Measurements from ENCODE around the gene AKNA. TPM values are rescaled to one million over a fixed set of nuclear protein-coding genes. Genes with fewer than 3 reads are reported as not detected.
A peak's percentile ranks its signal among the peaks of the same experiment; 100 is the strongest.

Gene AKNA, protein sequence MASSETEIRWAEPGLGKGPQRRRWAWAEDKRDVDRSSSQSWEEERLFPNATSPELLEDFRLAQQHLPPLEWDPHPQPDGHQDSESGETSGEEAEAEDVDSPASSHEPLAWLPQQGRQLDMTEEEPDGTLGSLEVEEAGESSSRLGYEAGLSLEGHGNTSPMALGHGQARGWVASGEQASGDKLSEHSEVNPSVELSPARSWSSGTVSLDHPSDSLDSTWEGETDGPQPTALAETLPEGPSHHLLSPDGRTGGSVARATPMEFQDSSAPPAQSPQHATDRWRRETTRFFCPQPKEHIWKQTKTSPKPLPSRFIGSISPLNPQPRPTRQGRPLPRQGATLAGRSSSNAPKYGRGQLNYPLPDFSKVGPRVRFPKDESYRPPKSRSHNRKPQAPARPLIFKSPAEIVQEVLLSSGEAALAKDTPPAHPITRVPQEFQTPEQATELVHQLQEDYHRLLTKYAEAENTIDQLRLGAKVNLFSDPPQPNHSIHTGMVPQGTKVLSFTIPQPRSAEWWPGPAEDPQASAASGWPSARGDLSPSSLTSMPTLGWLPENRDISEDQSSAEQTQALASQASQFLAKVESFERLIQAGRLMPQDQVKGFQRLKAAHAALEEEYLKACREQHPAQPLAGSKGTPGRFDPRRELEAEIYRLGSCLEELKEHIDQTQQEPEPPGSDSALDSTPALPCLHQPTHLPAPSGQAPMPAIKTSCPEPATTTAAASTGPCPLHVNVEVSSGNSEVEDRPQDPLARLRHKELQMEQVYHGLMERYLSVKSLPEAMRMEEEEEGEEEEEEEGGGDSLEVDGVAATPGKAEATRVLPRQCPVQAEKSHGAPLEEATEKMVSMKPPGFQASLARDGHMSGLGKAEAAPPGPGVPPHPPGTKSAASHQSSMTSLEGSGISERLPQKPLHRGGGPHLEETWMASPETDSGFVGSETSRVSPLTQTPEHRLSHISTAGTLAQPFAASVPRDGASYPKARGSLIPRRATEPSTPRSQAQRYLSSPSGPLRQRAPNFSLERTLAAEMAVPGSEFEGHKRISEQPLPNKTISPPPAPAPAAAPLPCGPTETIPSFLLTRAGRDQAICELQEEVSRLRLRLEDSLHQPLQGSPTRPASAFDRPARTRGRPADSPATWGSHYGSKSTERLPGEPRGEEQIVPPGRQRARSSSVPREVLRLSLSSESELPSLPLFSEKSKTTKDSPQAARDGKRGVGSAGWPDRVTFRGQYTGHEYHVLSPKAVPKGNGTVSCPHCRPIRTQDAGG (N-terminal part only)
- 152 TPM in 2 replicates for total RNA-seq

DNA sequence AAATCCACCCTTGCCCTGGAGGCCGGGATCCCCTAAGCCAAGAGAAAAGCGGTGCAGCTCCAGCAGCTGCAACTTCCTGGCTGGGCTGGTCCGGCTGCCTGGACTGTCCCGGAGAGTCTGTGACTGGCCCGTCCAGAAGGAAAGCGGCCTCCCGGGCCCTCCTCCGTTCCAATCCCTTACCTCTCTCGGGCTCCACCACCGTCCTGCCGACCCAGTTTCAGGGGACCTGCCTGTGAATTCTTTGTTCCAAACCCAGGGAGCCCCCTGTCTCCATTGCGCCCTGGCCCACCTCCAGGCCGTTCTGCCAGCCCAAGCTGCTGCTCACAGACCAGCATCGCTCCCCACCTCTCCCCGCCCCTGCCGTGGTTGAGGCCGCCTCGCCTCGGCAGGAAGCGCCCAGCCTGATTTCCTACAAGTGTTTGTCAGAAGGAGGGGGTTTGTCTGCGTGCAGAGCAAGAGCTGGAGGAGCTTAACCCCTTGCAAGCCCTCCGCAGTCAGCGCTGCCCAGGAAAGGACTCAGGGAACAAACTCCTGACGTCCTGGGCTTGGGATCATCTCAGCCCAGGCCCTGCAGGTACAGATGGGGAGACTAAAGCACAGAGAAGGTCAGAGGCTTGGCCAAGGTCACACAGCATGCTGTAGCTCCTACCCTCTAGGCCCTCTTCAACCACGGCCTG, at the start of gene AKNA:
TSS of gene AKNA (minus strand) at position 303 of the 677 bp plus-strand sequence. CDS start 6,649 bp downstream, outside the sequence.
- Mint-ChIP-seq H3K27me3 (ENCODE audit: low read depth) (no peaks in the 10 kb centered on the region), H3K27ac (peak within 1 kb of the TSS; percentile 99), H3K4me3 (ENCODE audit: low read depth) (peak within 1 kb of the TSS; percentile 99), H3K4me1 (ENCODE audit: low read depth) (peaks cover 66% of the 10 kb centered on the region), H3K36me3 (ENCODE audit: low read depth) (peaks cover 85% of the 10 kb centered on the region), H3K9me3 (no peaks in the 10 kb centered on the region)
- DNase-seq (ENCODE audit: low spot score) = peak; percentile 80
- intact Hi-C loops (cut with micrococcal nuclease) = loop anchor here (1.0 to 10.0 kb wide), 3 partner anchors 49 to 873 kb away; no protein-coding TSS in a partner anchor

DNA sequence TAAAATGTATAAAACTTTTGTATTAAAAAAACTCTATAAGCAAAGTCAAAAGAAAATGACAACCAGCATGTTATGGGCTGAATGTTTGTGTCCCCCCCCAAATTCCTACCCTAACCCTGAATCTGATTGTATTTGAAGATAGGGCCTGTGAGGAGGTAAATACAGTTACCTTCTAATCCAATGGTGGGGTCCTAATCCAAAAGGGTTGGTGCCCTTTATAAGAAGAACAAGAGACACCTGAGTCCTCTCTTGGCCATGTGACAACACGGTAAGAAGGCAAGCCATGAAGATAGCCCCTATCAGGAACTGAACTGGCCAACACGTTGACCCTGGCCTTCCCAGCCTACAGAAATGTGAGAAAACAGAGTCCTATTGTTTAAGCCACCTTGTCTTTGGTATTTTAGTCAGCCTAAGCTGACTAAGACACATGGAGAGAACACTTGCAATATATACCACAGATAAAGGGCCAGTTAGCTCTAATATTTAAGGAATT, 49.7 kb upstream of the AKNA start:
- Mint-ChIP-seq H3K27ac (no peak overlapping the region), H3K27me3 (ENCODE audit: low read depth) (no peaks in the 10 kb centered on the region), H3K9me3 (no peaks in the 10 kb centered on the region), H3K4me3 (ENCODE audit: low read depth) (no peak overlapping the region), H3K36me3 (ENCODE audit: low read depth) (no peaks in the 10 kb centered on the region), H3K4me1 (ENCODE audit: low read depth) (peaks cover 3% of the 10 kb centered on the region)
- intact Hi-C loops (cut with micrococcal nuclease) = loop anchor here (10.0 kb wide), 1 partner anchor 67 kb away; the partner anchor contains the start of gene WHRN
- no peak for DNase-seq (ENCODE audit: low spot score)

DNA sequence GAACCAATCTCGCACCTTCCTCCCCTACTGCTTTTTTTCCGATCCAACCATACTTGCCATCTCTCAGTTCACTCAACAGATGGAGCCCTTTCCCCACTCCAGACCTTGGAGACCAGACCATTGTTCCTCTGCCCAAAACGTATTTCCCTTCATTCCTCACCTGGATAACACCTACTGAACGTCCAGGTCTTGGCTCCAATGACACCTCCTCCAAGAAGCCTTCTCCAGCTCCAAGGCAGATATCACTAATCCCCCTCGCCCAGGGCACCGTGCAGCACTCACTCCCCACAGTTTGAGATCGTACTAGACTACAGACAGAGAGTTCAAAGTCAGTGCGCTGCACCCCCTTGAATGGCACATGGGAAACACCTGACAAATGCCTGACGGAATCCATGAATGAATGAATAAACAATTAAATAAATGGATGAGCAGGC, 47.1 kb upstream of the AKNA start:
- no peak for DNase-seq (ENCODE audit: low spot score)
- no peak overlapping the region for H3K4me3 Mint-ChIP-seq (ENCODE audit: low read depth)
- H3K27me3 Mint-ChIP-seq (ENCODE audit: low read depth) = peaks cover 6% of the 10 kb centered on the region
- H3K9me3 Mint-ChIP-seq = no peaks in the 10 kb centered on the region
- peaks cover 3% of the 10 kb centered on the region for H3K4me1 Mint-ChIP-seq (ENCODE audit: low read depth)
- intact Hi-C loops (cut with micrococcal nuclease) = loop anchor here (1.0 to 10.0 kb wide), 2 partner anchors 70 to 218 kb away; partner anchors contain the start of gene WHRN
- H3K27ac Mint-ChIP-seq = no peak overlapping the region
- H3K36me3 Mint-ChIP-seq (ENCODE audit: low read depth) = no peaks in the 10 kb centered on the region

DNA sequence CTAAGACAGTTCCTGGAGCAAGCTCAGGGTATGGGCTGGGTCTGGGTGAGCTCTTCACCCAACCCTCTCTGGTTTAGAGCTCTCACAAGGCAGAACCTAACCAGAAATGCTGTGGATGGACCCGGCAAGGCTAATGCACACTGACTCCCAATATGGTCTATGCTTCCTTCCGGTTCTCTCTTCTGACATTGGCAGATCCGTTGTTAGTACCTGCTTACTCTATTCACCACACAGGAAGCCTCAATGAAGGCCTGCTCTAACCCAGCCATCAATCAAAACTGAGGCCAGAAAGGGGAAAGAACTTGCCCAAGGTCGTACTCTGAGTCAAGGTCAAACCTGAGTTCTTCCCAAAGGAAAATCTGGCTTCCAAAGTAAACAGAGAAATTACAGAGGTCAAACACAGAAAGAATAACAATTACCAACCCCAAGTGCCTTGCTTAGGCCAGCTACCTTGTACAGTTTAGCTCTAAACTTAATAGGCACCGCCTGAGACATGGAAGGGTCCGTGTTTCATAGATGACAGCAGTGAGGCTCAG, 46.0 kb upstream of the AKNA start:
- peaks cover 3% of the 10 kb centered on the region for H3K4me1 Mint-ChIP-seq (ENCODE audit: low read depth)
- H3K9me3 Mint-ChIP-seq = no peaks in the 10 kb centered on the region
- no peak overlapping the region for H3K4me3 Mint-ChIP-seq (ENCODE audit: low read depth)
- intact Hi-C loops (cut with micrococcal nuclease) = loop anchor here (1.0 to 10.0 kb wide), 2 partner anchors 71 to 220 kb away; partner anchors contain the start of gene WHRN
- DNase-seq (ENCODE audit: low spot score) = no peak
- H3K27me3 Mint-ChIP-seq (ENCODE audit: low read depth) = peaks cover 6% of the 10 kb centered on the region
- no peaks in the 10 kb centered on the region for H3K36me3 Mint-ChIP-seq (ENCODE audit: low read depth)
- H3K27ac Mint-ChIP-seq = no peak overlapping the region

DNA sequence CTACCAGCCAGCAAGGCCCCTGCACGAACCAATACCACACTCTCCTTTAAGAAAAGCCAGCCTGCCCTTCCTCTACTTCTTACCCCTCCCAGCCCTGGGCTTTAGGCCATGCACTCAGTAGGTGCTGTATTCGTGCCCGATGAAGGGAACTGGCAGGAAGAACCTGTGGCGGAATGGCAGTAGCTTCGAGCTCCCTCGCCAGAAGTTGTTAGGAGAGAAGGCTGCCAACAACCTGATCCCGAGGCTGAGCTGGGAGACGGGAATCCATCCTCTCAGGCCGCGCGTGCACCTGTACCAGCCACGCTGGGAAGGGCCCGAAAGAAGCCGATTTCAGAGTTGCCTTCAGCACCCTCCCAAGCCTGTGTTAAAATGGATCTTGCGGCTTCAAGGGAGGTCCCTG, 45.3 kb upstream of the AKNA start:
- no peak for DNase-seq (ENCODE audit: low spot score)
- Mint-ChIP-seq H3K9me3 (no peaks in the 10 kb centered on the region), H3K4me3 (ENCODE audit: low read depth) (no peak overlapping the region), H3K27ac (no peak overlapping the region), H3K27me3 (ENCODE audit: low read depth) (peaks cover 9% of the 10 kb centered on the region), H3K36me3 (ENCODE audit: low read depth) (no peaks in the 10 kb centered on the region), H3K4me1 (ENCODE audit: low read depth) (peaks cover 3% of the 10 kb centered on the region)
- intact Hi-C loops (cut with micrococcal nuclease) = loop anchor here (10.0 kb wide), 1 partner anchor 72 kb away; the partner anchor contains the start of gene WHRN

DNA sequence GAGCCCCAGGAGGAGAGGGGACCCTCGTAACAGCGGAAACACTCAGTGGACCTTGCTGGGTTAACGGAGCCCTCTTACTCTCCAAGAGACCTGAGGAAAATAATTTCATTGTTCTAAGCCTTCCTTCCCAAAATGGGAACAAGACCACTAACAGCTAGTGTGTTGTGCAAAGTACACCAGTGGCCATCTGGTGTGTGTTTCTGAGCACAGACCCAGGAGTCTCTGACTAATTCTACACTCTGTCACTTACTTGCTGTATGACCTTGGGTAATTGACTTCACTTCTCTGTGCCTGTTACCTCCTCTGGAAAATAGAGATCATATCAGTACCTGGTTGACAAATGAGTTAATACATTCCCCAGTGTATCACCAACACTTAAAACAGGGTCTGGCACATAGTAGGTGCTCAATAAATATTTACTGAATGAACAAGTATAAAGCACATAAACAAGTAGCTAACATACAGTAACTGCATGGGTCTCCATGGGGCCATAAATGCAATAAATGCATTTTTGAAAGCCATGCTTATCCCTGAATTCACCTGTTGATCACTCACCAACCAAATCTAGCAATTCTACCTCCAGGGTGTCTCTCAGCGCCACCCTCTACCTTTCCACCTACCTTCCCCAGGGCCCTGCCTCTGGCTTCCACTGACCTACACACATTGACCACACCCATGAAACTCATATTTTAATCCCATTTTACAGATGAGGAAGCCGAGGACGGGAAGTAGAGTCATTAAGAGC, 44.7 kb upstream of the AKNA start:
- no peak for DNase-seq (ENCODE audit: low spot score)
- H3K36me3 Mint-ChIP-seq (ENCODE audit: low read depth) = no peaks in the 10 kb centered on the region
- H3K27ac Mint-ChIP-seq = no peak overlapping the region
- H3K27me3 Mint-ChIP-seq (ENCODE audit: low read depth) = peaks cover 9% of the 10 kb centered on the region
- H3K9me3 Mint-ChIP-seq = no peaks in the 10 kb centered on the region
- no peak overlapping the region for H3K4me3 Mint-ChIP-seq (ENCODE audit: low read depth)
- intact Hi-C loops (cut with micrococcal nuclease) = loop anchor here (10.0 kb wide), 1 partner anchor 72 kb away; the partner anchor contains the start of gene WHRN
- peaks cover 3% of the 10 kb centered on the region for H3K4me1 Mint-ChIP-seq (ENCODE audit: low read depth)

DNA sequence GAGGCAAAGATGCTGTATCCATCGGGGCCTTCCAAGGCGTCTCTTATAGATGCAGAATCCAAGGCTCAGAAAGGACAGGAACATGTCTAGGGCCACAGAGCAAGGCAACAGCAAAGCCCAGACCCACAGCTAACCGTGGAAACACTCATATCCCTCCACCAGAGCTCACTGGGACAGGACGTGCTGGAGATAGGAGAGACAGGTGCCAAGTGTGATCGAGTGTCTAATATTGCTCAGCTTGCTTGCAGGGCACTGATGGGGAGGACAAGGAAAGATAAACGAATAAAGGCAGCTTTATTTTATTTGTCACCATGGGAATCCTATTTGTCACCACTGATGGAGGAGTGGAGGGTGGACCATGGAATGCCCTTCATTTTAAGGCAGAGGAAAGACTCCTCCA, 44.0 kb upstream of the AKNA start:
- Mint-ChIP-seq H3K9me3 (no peaks in the 10 kb centered on the region), H3K27ac (no peak overlapping the region), H3K36me3 (ENCODE audit: low read depth) (no peaks in the 10 kb centered on the region), H3K27me3 (ENCODE audit: low read depth) (peaks cover 9% of the 10 kb centered on the region), H3K4me1 (ENCODE audit: low read depth) (peaks cover 3% of the 10 kb centered on the region), H3K4me3 (ENCODE audit: low read depth) (no peak overlapping the region)
- intact Hi-C loops (cut with micrococcal nuclease) = loop anchor here (10.0 kb wide), 1 partner anchor 73 kb away; the partner anchor contains the start of gene WHRN
- DNase-seq (ENCODE audit: low spot score) = no peak

DNA sequence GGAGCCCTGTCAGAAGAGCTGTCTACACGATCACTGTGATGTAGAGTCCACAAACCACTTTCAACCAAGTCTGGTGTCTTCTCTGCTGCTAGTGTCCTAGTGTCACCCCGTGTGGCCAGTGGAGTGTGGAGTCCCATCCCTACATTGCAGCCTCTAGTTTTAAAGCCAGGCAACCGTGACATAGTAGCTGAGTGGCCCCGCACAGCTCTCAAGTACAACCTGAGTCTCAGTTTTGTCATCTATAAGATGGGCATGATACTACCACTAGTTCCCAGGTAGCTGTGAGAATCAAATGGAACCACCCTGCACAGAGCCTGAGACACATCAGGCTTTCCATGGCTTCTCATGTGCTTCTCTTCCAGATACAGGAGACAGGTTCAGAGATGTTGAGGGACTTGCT, 43.2 kb upstream of the AKNA start:
- H3K4me3 Mint-ChIP-seq (ENCODE audit: low read depth) = no peak overlapping the region
- H3K27ac Mint-ChIP-seq = no peak overlapping the region
- intact Hi-C loops (cut with micrococcal nuclease) = loop anchor here (10.0 kb wide), 1 partner anchor 74 kb away; the partner anchor contains the start of gene WHRN
- peaks cover 3% of the 10 kb centered on the region for H3K4me1 Mint-ChIP-seq (ENCODE audit: low read depth)
- no peak for DNase-seq (ENCODE audit: low spot score)
- no peaks in the 10 kb centered on the region for H3K36me3 Mint-ChIP-seq (ENCODE audit: low read depth)
- no peaks in the 10 kb centered on the region for H3K9me3 Mint-ChIP-seq
- peaks cover 9% of the 10 kb centered on the region for H3K27me3 Mint-ChIP-seq (ENCODE audit: low read depth)

DNA sequence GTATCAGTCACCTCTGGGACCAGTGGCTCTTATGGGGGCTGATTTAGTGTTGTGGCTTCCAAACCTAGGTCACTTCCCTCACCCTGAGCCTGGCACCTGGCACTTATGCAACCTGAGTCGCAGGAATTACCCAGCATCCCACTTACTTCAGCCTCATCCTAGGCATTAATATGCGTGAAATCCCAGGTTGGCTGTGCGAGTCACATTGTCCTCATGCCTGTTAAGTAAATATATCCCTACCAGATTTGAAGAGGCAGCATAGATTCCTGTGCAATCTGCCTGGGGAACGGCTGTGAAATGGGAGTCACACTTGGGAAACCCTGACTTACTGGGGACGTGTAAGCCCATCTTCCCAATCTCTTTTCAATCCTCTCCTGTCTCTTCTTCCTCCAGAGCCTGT, 42.7 kb upstream of the AKNA start:
- intact Hi-C loops (cut with micrococcal nuclease) = loop anchor here (10.0 kb wide), 1 partner anchor 74 kb away; the partner anchor contains the start of gene WHRN
- no peaks in the 10 kb centered on the region for H3K9me3 Mint-ChIP-seq
- peaks cover 9% of the 10 kb centered on the region for H3K27me3 Mint-ChIP-seq (ENCODE audit: low read depth)
- H3K4me3 Mint-ChIP-seq (ENCODE audit: low read depth) = no peak overlapping the region
- DNase-seq (ENCODE audit: low spot score) = no peak
- H3K27ac Mint-ChIP-seq = no peak overlapping the region
- H3K36me3 Mint-ChIP-seq (ENCODE audit: low read depth) = no peaks in the 10 kb centered on the region
- H3K4me1 Mint-ChIP-seq (ENCODE audit: low read depth) = peaks cover 3% of the 10 kb centered on the region

DNA sequence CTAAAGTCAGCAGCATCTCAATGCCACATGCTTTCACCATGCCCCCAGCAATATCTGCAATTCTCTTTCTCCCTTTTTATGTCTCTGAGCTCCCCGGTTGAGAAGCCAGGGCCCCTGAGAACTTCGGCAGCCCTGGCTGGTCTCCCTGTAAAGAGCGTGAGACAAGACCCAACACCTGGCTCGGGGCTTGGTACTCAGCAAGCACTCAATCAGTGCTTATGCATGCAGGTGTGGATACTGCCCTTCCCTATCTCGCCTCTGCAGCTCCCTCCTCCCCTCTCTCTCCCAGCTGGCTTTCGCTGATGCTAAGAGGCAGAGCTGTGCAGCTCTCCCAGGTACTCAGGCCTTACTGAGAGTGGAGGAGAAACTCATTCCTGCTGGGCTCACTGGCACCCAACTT, 41.7 kb upstream of the AKNA start:
- intact Hi-C loops (cut with micrococcal nuclease) = no loop called here
- H3K27me3 Mint-ChIP-seq (ENCODE audit: low read depth) = peaks cover 9% of the 10 kb centered on the region
- no peaks in the 10 kb centered on the region for H3K36me3 Mint-ChIP-seq (ENCODE audit: low read depth)
- H3K27ac Mint-ChIP-seq = no peak overlapping the region
- DNase-seq (ENCODE audit: low spot score) = no peak
- peaks cover 3% of the 10 kb centered on the region for H3K4me1 Mint-ChIP-seq (ENCODE audit: low read depth)
- no peaks in the 10 kb centered on the region for H3K9me3 Mint-ChIP-seq
- no peak overlapping the region for H3K4me3 Mint-ChIP-seq (ENCODE audit: low read depth)

DNA sequence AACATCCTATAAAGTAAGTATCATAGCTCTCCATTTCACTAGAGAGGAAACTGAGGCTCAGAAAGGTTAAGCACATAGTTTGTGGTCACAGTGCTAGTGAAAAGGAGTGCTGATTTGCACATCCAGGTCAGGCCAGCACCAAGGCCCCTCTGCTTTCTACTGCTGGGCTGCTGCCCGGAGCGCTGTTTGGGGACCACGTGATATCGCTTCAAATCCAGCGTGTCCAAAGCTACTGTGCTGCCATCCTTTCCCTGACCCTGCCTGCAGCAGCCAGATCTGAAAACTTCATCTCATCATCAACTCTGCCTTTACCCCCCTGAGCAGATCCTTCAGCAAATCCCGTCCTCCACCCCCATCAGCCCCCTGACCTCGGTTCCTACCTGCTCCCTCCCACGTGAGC, 40.7 kb upstream of the AKNA start:
- Mint-ChIP-seq H3K36me3 (ENCODE audit: low read depth) (no peaks in the 10 kb centered on the region), H3K27ac (no peak overlapping the region), H3K9me3 (no peaks in the 10 kb centered on the region), H3K4me1 (ENCODE audit: low read depth) (no peaks in the 10 kb centered on the region), H3K27me3 (ENCODE audit: low read depth) (peaks cover 9% of the 10 kb centered on the region), H3K4me3 (ENCODE audit: low read depth) (no peak overlapping the region)
- DNase-seq (ENCODE audit: low spot score) = no peak
- intact Hi-C loops (cut with micrococcal nuclease) = no loop called here
